ENCODE measurements around the gene DRGX. TPM values are rescaled to one million over a fixed set of nuclear protein-coding genes. Genes with fewer than 3 reads are reported as not detected.

DRGX gene
- total and polyA plus RNA-seq, 9 donors = not detected

GRCh38 chr10:49328401-49329145, 67.3 kb downstream of the DRGX start:
- intact Hi-C loops (cut with DNase I) = no loop called here
- no peak overlapping the region for H3K27ac ChIP-seq
- no peak for TF ChIP-seq EP300 (IDR thresholded peaks at IDR 0.05)
- TF ChIP-seq POLR2A (IDR thresholded peaks at IDR 0.05) = no peak
- no peak for TF ChIP-seq CTCF (IDR thresholded peaks at IDR 0.05)
- 80 to 83% (median 80%) methylated on average over 9 of the region's 9 CpGs for WGBS, 3 donors
- H3K9me3 ChIP-seq = no peaks in the 10 kb centered on the region
- H3K27me3 ChIP-seq = no peaks in the 10 kb centered on the region
- no peaks in the 10 kb centered on the region for H3K4me1 ChIP-seq (ENCODE audit: insufficient read depth)
- no peaks in the 10 kb centered on the region for H3K36me3 ChIP-seq
- H3K4me3 ChIP-seq = no peak overlapping the region
- peak in 1 of 5 donors; percentile 2 for DNase-seq

- TF ChIP-seq EP300 (IDR thresholded peaks at IDR 0.05) (no peak), POLR2A (IDR thresholded peaks at IDR 0.05) (no peak), CTCF (IDR thresholded peaks at IDR 0.05) (no peak)
- Histone ChIP-seq H3K36me3 (no peaks in the 10 kb centered on the region), H3K4me3 (no peak overlapping the region), H3K9me3 (no peaks in the 10 kb centered on the region), H3K4me1 (ENCODE audit: insufficient read depth) (no peaks in the 10 kb centered on the region), H3K27me3 (no peaks in the 10 kb centered on the region), H3K27ac (no peak overlapping the region)
- intact Hi-C loops (cut with DNase I) = no loop called here
- WGBS, 3 donors = 77 to 80% (median 78%) methylated on average over 8 of the region's 8 CpGs
- DNase-seq = peak in 1 of 5 donors; percentile 2
These were observed 68.7 kb downstream of the DRGX start for GRCh38 chr10:49327036-49327813.

- no peaks in the 10 kb centered on the region for H3K9me3 ChIP-seq
- 89 to 93% (median 90%) methylated on average over 48 of the region's 48 CpGs for WGBS, 3 donors
- no peaks in the 10 kb centered on the region for H3K4me1 ChIP-seq (ENCODE audit: insufficient read depth)
- H3K27me3 ChIP-seq = no peaks in the 10 kb centered on the region
- H3K36me3 ChIP-seq = no peaks in the 10 kb centered on the region
- TF ChIP-seq CTCF (IDR thresholded peaks at IDR 0.05) (no peak), POLR2A (IDR thresholded peaks at IDR 0.05) (no peak), EP300 (IDR thresholded peaks at IDR 0.05) (no peak)
- no peak overlapping the region for H3K27ac ChIP-seq
- intact Hi-C loops (cut with DNase I) = no loop called here
- DNase-seq = peak in 1 of 5 donors; percentile 7
- H3K4me3 ChIP-seq = no peak overlapping the region
These were observed 69.7 kb downstream of the DRGX start for GRCh38 chr10:49325916-49326783.
